ENCODE results near the gene ELF2. TPM values are rescaled to one million over a fixed set of nuclear protein-coding genes. Genes with fewer than 3 reads are reported as not detected.

ELF2 gene
- total RNA-seq, 1 experiment from 2014 or later: 42.4 TPM

Other genes starting within 250 kb of the ELF2 start
- gene NOCT, start 161.4 kb downstream of the ELF2 start, total RNA-seq (2021): 20.5 and 27.6 TPM in 2 replicates
- 6.0 and 6.9 TPM in 2 replicates for gene MGARP, start 103.0 kb upstream of the ELF2 start, total RNA-seq (2021)
- gene NAA15, start 124.3 kb upstream of the ELF2 start, total RNA-seq (2021): 105 and 123 TPM in 2 replicates
- gene NDUFC1, start 125.3 kb upstream of the ELF2 start, total RNA-seq (2021): 116 and 117 TPM in 2 replicates